ENCODE results near the gene TBX2.

Gene TBX2

GRCh38 chr17:61403801-61404662 lies 4.4 kb downstream of the TBX2 start:
- no peak for DNase-seq

- DNase-seq = no peak
Measured at GRCh38 chr17:61404663-61404912, 4.9 kb downstream of the TBX2 start.

DNA sequence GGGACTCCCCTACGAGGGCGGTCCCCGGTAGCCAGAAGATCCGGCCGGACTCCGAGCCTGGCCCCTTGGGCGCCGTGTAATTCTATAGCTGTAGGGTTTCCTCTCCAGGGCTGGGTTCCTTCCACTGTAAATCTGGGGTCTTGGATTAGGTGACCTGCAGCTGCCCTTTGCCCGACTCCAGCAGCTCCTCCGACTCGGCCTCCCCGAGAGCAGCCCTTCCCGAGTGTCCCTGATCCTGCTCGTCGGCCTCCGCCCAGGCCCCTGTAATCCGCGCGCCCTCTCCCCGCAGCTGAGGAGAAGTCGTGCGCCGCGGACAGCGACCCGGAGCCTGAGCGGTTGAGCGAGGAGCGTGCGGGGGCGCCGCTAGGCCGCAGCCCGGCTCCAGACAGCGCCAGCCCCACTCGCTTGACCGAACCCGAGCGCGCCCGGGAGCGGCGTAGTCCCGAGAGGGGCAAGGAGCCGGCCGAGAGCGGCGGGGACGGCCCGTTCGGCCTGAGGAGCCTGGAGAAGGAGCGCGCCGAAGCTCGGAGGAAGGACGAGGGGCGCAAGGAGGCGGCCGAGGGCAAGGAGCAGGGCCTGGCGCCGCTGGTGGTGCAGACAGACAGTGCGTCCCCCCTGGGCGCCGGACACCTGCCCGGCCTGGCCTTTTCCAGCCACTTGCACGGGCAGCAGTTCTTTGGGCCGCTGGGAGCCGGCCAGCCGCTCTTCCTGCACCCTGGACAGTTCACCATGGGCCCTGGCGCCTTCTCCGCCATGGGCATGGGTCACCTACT lies 5.5 kb downstream of the TBX2 start:
- DNase-seq = no peak

GRCh38 chr17:61405686-61406536 lies 6.3 kb downstream of the TBX2 start:
- DNase-seq = no peak

GRCh38 chr17:61406537-61406845 lies 6.8 kb downstream of the TBX2 start:
- DNase-seq = no peak

DNA sequence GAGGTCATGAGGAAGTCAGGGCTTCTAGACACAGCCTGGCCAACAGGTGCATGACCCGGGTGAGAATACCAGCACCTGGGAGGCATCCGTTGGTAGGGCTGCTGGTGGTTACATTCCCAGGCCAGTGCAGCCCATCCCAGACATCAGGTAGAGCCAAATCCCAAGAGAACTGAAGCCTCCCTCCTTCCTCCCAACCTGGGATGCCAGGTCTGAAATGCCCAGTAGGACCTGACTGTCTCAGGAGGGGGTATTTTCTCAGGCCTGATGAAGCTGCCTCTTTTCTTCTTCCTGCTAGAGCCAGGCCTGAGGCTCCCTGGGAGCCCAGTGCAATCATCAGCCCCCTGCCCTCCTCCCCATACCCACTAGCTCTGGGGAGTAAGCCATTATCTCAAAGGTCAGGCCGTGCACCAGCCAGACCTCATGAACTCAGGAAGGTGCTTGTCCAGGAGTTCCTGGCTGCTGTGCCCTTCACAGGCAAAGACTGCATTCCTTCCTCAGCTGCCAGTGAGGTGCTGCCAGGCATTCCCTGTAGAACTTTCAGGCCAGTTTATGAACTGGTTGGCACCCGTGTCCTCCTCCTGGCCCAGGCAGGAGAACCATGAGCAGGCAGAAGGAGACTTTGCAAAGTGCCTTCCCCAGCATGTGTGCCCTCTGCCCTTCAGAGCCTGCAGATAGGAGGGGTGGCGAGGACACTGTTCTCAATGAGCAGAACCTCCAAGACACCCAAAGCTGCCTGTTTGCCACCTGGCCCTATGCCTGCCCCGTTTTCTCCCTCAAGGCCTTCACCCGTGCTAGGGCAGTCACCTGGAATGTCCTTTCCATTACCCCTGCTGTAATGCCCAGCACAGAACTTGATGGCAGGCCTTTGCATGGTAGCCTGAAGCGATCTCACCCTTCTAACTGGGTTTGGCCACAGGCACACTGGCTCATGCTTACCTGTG lies 7.6 kb downstream of the TBX2 start:
- no peak for DNase-seq

DNA sequence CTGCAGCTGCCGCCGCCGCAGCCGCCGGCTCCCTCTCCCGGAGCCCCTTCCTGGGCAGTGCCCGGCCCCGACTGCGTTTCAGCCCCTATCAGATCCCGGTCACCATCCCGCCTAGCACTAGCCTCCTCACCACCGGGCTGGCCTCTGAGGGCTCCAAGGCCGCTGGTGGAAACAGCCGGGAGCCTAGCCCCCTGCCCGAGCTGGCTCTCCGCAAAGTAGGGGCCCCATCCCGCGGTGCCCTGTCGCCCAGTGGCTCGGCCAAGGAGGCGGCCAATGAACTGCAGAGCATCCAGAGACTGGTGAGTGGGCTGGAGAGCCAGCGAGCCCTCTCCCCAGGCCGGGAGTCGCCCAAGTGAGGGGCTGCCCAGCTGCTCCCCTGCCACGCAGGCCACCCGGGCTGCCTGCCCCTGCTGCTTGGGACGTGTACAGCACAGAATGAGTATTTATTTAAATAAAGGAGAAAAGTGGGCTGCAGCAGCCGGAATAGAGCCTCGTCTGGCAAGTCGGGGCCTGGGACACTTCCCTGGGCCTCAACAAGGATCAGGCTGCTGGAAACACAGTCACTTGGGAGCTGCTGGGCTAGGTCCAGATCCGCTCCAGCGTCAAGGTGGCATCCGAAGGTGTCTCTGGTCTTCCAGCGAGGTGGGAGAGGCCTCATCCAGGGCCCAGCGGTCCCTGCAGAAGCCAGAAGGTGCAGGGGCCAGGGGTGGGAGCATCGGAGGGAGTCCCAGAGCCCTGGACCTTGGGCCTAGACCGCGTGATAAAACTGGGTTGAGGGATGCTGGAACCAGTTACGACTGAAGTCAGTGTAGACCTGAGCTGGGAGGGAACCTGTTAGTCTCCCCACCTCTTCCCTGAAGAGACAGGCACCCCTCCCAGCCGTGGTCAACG lies 8.8 kb downstream of the TBX2 start:
- no peak for DNase-seq

DNA sequence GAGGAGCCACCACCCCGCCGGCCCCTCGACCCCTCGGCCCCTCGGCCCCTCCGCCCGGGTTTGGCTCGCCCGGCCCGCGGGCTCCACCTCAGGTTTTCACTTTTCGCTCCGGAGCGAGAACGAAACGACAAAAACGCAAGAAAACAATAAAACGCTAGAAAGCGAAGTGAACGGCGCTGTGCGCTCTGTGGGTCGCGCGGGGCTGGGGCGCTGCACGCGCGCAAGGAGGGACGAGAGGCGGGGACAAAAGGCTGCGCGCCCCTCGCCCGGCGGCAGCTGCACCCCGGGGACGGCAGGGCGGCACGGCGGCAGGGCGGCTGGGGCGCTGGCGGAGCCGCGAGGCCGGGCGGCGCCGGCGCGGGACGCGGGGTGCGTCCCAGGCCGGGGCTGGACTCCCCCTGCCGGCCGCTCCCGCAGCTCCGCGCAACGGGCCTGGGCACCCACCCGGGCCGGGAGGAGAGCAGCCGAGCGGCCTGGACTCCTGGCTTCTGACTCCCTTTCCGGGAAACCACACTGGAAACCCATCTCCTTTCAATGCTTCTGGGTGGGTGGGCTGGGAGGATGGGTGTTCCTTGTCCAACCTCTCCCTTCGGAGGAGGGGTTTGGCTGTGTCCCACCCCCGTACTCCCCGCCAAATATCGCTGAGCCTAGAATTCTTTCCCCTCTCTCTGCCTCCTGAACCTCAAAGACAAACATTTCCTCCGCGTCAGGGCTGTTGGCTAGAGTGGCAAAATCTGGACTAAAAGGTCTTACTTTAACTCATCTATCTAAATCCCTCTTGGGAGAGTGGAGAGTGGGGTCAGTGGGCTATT lies 9.9 kb downstream of the TBX2 start:
- no peak for DNase-seq

- peak; percentile 58 for DNase-seq
Measured at GRCh38 chr17:61410141-61411010, 10.7 kb downstream of the TBX2 start.

- DNase-seq = no peak
Measured at GRCh38 chr17:61411011-61411260, 11.3 kb downstream of the TBX2 start.

GRCh38 chr17:61411261-61412142 lies 11.9 kb downstream of the TBX2 start:
- no peak for DNase-seq

- DNase-seq = peak; percentile 73
Measured at GRCh38 chr17:61412143-61412859, 12.7 kb downstream of the TBX2 start.

- no peak for DNase-seq
Measured at GRCh38 chr17:61412860-61413660, 13.4 kb downstream of the TBX2 start.

- no peak for DNase-seq
Measured at GRCh38 chr17:61413661-61414126, 14.1 kb downstream of the TBX2 start.

DNA sequence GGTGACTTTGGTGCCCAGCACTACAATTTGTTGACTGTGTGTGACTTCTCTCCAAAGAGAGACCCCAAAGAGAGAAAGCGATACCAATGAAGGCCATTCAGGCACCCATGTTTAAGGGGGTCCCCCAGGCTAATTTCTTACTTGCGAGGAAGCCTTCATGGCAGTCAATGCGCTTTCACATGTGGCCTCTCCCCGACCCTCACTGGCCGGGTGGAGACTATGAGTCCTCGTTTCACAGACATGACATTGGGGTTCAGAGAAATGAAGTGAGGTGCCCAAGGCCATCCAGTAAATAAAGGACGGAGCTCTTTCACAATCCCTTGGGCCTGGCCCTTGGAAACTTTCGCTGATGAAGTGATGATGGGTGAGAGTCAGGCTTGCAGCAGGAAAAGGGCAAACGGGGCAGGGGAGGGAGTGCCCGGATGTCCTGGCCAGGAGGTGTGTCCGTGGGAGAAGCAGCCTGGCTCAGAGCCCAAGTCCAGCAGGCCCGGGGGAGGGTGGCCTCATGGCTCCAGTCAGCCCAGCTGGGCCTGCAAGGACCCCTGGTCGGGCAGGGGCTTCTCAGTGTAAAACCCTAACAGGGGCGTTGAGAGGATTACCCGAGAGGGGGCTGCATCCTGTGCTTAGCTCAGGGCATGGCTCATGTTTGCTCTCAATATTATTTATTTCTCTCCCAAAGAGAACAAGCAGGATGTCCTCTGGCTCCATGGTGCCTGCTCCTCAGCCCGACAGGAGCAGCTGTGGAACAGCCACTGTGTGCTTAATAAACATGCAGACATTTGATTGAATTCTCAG lies 14.7 kb downstream of the TBX2 start:
- DNase-seq = no peak

GRCh38 chr17:61414936-61415251 lies 15.3 kb downstream of the TBX2 start:
- DNase-seq = no peak
